CD4-positive, alpha-beta T cell treated with Interleukin-1 beta for 1 hour (primary cell): ENCODE measurements around the gene BTBD19.
A peak's percentile ranks its signal among the peaks of the same experiment; 100 is the strongest.
"Not testable (repeated sequence)": the region's sequence is repeated elsewhere in the genome, so short reads cannot be mapped to it uniquely, and the experiment has no call there.

ENCODE experiments used
- DNase-seq, 2 donors: peaks; one replicate each; pipeline ENCODE4 v3.0.0-alpha.2; 2020 to 2022

Gene BTBD19, protein sequence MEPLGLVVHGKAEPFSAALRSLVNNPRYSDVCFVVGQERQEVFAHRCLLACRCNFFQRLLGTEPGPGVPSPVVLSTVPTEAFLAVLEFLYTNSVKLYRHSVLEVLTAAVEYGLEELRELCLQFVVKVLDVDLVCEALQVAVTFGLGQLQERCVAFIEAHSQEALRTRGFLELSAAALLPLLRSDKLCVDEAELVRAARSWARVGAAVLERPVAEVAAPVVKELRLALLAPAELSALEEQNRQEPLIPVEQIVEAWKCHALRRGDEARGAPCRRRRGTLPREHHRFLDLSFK

DNA sequence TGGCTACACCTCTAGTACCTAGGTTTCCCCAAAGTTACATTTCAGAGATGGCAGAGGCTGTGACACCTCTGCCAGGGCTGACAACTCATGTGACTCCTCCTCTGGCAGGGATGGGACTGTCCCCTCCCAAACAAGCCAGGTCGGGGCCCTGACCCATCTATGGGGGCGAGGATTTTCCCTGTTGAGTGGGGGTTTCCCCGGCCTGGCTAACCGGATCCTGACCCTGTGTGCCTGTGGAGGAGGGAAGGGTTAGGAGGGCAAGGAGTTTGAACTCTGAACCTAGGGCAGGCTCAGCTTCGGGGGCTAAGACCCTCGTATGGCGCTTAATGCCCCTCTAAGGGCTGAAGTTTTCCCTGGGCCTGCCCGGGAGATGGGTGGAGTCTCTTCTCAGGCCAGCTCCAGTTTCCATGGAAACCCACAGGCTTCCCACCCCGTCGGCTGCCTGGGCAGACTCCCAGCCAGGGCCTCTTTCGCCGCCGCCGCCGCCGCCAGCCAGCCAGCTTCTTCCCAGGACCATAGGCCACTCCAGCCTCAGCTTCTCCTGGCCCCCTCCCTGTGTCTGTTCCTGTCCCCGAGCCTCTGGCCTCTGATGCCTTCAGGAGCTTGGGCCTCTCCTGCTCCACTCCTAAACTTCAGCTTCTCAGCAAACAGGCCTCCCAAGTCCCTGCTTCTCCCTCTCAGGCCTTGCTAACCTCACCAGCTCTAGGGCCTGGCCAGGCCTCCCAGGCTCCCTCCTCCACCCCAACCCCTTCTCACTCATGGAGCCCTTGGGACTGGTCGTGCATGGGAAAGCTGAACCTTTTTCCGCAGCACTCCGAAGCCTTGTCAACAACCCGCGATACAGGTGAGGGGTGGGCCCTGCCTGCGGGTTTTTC lies at the start of gene BTBD19:
TSS of gene BTBD19 (plus strand) at position 461 of the 875 bp plus-strand sequence. CDS start at position 759, 298 bp downstream.
- DNase-seq = peak in 1 of 2 donors; percentile 85

DNA sequence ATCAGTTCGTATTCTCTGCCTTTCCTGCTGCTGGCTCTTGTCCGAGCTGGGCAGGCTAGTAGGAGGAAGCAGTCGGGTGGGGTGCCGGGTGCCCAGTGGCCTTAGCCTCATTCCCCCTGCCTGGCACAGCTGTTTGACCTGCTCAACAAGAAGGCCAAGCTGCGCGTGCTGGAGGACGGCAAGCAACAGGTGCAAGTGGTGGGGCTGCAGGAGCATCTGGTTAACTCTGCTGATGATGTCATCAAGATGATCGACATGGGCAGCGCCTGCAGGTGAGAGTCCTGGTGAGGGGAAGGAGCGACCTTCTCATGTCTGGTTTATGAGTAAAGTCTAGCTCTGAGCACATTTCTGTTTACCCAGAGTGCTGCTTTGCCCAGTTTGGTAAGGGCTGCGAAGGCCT lies 49.2 kb upstream of the BTBD19 start:
- no peak for DNase-seq

DNA sequence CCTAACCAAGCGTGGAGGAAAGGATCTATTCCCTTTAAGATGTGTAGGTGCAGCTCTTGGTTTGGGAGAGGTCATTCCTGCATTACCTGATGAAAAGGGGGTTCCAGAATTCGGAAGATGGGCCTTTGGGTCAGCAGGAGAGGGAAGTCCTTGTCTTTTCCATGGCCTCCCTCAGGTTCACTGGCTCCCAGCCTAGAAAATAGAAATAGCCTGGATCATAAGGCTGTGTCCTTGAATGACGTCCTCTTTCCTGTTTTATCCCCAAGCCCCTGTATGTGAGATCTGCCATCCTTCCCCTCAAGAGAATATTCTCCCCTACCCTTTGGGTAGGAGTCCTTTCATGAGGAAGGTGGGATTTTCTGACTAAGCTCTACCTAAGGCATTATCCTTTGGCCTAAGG lies 47.4 kb upstream of the BTBD19 start:
- DNase-seq = no peak

DNA sequence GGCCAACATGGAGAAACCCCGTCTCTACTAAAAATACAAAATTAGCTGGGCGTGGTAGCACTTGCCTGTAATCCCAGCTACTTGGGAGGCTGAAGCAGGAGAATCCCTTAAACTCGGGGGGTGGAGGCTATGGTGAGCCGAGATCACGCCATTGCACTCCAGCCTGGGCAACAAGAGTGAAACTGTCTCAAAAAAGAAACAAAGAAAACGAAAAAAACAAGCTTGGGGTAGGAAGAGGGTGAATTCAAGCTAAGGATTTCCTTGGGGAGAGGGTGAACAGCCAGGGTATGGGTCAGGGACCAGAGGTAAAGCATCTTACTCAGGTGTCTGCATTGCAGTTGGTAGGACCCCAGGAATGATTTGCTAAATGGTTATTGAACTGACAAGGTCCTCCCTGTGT lies 41.9 kb upstream of the BTBD19 start:
- not testable (repeated sequence) for DNase-seq

DNA sequence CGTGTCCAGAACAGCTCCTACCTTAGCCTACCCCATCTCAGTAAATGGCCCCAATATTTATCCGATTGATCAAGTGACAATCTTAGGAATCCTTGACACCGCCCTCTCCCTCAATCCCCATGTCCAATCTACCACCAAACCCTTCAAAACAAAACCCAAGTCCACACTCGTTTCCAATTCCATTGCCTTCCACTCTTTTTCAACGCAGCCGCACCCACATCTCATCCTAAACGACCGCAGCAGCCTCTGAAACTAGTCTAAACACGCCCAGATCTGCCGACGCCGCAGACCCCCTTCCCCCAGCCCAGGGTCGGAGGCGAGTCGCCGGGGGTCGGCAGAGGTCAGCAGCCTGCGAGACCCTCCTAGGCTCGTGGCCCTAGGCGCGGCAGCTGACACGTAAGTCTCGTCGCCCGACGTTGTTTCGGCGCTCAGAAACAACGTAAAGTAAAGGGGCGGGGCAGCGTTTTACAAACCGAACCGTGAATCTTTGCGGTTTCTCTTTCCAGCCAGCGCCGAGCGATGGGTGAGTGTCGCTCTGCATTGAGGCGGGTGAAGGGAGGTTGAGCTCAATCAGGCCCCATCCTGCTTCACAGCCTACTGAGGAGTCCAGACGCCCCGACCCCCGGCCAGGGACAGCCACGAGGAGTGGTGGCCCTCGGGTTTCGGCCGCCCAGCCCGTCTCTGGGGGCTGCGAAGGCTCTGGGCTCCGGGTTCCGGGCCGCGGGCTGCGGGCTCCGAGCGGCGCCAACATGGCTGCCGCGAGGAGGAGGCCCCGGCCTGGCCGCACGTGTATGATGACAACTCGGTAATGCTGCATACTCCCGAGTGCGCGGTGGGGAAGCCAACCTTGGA lies 33.0 kb upstream of the BTBD19 start, which contains the start of gene RPS8:
TSS of gene RPS8 (plus strand) at position 463 of the 852 bp plus-strand sequence. CDS start at position 520, 57 bp downstream.
- peak; percentile 89 to 91 for DNase-seq

DNA sequence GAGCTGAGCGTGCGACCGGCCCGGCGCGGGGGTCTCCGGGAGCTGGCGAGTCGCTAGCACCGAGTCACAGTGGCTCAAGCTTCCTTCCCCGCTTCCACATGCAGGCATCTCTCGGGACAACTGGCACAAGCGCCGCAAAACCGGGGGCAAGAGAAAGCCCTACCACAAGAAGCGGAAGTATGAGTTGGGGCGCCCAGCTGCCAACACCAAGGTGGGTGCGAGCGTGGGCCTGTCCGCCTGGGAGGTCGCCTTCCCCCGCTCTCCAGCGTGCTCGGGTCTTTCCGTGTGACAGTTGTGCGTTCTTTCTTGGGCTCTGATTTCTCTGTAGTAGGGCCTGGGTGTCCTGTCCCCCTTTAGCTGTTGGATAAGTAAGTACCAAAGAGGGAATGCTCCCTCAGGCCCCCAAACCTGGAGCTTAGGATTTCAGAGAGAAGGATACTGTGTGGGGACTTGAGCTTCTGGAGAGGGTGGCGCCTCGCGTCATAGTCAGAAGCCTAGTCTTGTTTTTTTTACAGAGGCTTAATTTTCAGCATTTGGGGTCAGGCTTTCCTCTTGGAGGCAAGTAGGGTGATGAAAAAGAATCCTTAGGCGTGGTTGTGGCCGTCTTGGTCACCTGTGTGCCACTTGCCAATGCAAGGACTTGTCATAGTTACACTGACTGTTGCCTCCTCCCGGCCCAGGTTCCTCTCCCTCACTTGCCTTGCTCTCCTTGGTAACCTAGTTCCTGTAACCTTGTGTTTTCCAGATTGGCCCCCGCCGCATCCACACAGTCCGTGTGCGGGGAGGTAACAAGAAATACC lies 32.2 kb upstream of the BTBD19 start:
- DNase-seq = peak; percentile 30 to 51

DNA sequence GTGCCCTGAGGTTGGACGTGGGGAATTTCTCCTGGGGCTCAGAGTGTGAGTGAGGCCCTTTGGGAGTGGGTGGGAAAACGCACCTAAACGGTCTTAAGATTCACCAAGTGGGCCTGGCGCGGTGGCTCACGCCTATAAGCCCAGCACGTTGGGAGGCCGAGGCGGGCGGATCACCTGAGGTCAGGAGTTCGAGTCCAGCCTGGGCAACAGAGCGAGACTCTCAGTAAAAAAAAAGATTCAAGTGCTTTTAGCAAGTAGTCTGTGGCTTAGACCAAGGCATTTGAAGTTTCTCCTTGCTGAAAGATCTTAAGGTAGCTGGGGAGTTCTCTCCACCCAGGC lies 31.6 kb upstream of the BTBD19 start:
- DNase-seq = no peak

DNA sequence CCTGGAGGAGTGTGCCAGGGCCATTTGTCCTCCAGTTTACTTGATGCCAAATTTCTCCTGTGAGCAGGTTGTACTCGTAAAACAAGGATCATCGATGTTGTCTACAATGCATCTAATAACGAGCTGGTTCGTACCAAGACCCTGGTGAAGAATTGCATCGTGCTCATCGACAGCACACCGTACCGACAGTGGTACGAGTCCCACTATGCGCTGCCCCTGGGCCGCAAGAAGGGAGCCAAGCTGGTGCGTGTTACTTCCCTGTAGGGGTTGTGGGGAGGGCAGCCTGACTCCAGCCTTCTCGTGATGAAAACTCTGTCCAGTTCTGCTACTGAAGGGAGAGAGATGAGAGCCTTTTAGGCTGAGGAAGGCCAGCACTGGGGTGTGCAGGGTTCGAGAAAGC lies 30.8 kb upstream of the BTBD19 start:
- DNase-seq = no peak

DNA sequence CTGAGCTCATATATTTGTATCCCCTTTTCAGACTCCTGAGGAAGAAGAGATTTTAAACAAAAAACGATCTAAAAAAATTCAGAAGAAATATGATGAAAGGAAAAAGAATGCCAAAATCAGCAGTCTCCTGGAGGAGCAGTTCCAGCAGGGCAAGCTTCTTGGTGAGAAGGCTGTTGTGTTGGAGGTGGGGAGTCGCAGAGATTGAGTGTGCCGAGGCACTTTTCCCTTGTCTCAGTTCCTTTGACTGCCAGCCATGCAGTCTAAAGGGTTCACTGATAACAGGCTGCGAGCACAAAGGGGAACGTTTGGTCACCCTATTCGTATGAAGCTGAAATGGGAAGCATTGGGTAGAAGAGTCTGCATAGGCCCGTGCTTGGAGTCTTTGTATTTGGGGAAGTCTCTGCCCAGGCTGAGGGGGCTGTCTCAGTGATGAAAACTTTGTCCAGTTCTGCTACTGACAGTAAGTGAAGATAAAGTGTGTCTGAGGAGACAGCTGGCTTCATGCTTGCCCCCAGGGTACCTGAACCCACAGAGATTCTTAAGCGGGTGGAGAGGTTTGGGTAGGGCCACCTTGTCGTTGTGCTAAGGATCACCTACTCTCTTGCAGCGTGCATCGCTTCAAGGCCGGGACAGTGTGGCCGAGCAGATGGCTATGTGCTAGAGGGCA lies 30.2 kb upstream of the BTBD19 start:
- no peak for DNase-seq

DNA sequence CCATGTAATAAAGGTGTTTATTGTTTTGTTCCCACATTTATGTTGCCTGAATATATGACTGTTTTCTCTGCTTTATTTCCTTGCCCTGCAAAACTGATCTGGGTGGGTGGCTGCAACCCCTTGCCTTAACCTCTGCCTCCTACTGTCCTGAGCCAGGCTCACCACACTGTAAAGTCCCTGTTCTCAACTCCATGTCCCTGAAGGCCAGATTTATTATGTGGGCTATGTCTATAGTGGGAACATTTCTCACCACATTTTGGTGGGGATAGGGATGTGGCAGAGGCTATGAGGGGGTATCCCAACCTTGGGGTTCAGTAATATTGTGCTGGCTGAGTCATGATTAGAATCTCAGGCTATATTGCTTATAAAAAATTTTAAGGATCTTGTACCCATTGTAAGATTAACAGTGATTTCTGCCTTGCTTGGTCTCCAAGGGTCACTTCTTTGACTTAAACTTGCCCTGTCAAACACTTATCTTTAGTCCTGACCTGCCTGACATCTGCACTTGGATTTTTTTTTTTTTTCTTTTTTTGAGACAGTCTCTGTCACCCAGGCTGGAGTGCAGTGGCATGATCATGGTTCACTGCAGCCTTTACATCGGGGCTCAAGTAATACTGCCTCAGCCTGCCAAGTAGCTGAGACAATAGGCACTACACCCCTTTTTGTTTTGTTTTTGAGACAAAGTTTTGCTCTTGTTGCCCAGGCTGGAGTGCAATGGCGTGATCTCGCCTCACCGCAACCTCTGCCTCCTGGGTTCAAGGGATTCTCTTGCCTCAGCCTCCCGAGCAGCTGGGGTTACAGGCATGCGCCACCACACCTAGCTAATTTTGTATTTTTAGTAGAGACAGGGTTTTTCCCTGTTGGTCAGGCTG lies 29.4 kb upstream of the BTBD19 start:
- no peak for DNase-seq

DNA sequence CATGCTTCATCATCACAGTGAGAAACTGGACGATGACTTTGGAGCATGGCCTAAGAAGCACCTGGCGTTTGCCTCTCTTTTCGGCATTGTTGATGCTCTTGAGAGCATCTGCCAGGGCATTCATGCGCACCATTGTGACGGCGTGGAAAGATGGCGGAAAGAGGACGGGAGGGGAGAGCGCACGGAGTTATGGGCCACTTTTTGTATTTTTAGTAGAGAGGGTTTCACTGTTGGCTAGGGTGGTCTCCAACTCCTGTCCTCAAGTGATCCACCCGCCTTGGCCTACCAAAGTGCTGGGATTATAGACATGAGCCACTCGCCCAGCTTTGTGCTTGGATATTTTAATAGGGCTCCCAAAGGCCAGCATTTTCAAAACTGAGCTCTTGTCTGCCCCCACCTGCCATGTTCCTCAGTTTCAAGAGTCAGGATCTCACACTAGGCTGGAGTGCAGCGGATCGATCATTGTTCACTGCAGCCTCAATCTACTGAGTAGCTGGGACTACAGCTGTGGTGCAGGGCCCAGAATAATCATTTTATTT lies 27.7 kb upstream of the BTBD19 start:
- no peak for DNase-seq

DNA sequence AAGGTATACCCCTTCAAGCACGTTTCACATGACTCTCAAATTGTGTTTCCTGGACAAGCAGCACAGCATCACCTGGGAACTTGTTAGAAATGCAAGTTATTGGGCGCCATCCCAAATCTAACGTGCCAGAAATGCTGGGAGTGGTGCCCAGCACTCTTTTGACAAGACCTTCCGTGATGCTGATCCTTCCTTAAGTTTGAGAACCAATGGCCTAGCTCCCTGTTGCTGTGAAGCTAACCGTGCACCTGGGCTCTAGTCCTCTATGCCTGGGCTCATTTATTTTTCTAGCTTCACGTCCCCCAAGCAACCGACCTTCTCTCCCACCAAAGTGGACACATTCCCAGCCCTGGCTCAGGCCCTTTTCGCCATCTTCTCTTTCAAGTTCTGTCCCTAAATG lies 24.6 kb upstream of the BTBD19 start:
- DNase-seq = no peak

DNA sequence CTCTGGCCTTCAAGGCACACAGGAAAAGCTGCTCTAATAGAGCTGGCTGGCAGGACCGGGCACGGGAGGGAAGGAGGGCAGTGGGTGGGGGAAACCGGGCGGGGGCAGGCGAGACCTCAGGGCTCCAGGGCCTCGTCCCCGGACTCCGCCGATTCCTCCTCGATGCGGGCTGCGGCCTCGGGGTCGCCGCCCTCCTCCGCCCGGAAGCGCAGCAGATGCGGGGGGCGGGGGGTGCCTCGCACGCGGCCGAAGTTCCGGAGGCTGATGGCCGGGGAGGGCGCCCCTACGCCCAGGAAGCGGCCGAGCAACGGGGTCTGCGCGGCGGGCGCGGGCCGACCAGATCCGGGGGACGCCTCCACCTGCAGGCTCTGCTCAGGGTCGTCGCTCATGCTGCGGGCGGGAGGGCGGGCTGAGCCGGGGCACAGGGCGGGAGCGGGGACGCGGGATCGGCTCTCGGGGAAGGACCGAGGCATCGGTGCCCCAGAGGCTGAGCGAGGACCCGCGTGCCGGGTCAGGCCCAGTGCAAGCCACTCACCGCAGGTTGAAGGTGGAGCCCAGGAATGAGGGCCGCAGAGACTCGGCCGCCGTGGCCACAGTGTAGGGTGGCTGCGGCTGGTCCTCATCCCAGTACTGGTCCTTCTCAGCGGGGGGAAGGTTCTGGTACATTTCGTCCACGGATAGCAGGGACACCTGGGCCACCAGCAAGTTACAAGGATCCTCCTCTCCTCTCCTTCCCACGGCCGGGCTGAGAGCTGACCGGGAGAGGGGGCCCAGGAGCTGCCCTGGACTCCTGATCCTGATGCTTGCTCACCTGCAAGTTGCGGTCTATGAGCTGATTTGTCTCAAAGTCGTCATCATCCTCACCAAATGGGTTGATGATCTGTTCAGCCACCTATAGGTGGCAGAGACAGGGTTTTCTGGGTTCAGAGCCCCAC lies 24.0 kb upstream of the BTBD19 start:
- DNase-seq = peak; percentile 11 to 43

DNA sequence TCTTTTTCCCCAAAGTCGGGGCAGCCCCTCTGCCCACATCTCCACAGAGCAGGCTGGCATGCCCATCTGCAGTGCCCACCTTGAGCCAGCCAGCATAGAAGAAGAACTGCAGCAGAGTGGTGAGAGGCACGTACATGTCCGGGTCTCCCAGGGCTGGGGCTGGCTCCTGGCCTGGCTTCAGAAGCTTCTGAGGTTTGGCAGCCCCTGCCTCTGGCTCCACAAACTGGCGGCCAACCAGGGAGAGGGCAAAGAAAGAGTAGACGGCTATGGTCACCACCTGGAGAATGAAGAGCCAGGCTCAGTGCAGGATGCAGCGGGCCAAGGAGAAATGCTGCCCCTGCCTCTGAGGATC lies 23.3 kb upstream of the BTBD19 start:
- no peak for DNase-seq

DNA sequence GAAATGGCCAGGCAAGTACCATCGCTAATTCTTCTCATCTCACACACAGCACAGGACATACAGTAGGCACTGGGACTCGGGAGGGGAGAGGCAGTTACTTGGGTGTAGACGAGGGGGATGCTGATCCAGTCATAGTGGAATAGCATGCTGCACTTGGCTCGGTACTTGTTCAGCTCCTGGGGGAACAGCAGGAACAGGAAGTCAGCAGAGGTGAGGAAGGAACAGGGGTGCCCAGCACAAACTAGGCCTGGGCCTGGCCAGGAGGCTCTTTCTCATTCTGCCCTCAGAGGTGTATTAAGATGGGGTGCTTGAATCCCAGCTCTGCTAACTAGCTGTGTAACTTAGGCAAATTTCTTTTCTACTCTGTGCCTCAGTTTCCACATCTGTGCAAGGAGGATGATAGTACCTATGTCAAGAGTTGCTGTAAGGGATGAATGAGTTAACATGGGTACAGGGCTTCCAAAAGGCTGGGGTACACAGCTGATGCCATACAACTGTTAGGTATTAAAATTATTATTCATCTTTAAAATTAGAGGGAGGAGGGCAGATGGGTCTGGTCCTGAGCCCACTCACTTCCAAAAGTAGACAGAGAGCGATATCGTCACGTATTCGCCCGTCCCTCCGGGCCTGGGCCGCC lies 22.7 kb upstream of the BTBD19 start:
- no peak for DNase-seq

DNA sequence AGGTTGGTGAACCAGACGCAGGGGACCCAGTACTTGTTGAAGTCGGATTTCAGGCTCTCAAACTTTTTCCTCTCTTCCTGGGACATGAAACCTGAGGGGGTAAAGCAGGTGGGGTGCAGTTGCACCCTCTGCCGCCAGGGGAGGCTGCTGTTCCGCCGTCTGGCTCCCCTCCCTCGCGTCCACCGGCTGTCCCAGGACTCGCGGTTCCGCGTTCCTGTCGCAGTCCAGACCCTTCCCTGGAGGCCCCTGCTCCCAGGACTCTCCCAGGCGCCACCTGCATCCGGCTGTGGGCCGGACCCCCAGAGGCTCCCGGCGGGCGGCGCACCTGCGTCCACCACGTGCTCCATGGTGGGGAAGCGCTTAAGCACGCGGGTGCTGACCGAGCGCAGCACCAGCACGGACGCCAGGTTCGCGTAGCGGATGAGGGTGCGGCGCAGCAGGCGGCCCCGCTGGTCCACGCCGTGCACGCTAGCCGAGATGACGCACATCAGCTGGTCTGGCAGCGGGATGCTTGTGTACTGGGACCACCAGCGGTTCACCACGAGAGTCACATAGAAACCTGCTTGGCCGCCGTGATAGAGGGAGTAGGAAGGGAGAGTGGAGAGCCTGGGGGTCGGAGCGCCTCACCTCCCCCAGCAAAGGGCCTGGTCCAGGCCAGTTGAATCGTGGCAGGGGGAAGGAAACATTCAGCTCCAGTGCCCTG lies 22.0 kb upstream of the BTBD19 start:
- DNase-seq = peak; percentile 73 to 79

DNA sequence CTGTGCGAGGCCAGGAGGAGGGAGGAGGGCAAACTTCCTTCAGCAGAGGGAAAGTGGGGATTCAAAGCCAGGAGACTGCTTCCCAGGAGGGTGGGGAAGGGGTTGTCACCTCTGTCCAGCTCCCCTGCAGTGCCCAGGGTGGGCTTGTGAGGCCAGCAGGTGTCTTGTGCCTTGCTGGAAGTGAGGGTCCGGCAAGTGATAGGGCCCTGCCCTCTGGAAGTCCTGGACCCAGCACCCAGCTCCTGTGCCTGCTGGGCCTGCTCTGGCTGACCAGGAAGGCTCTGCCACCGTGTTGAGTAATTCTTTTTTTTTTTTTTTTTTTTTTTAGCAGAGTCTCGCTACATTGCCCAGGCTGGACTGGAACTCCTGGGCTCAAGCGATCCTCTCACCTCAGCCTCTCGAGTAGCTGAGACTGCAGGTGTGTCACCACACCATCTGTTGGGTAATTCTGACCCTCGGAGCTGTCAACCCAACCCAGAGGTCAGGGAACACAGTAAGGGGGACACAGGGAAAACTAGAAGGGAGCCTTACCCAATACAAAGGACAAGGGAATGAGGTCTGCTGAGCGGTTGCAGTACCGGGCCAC lies 21.4 kb upstream of the BTBD19 start:
- DNase-seq = no peak

DNA sequence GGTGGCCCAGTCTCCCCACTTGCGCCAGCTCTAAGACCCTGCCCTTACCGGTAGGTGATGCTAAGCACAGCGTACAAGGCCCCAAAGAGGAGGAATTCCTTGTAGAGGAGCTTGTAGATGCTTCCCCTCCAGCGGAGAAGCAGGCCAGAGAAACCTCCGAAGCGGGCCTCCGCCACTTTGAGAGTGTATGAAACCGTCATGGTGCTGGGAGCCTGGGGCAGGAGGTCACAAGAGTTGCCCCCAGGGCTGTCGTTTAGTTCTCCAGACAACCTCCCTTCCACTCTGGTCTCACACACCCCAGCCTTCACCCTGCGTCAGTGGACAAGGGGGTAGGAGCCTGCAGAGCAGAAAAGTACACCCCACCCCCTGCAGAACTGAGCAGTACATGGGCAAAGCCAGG lies 20.8 kb upstream of the BTBD19 start:
- DNase-seq = no peak
